ENCODE results near the gene GAB1. TPM values are rescaled to one million over a fixed set of nuclear protein-coding genes. Genes with fewer than 3 reads are reported as not detected.

The GAB1 gene
- total RNA-seq, 1 experiment from 2014 or later: 5.9 TPM

DNA sequence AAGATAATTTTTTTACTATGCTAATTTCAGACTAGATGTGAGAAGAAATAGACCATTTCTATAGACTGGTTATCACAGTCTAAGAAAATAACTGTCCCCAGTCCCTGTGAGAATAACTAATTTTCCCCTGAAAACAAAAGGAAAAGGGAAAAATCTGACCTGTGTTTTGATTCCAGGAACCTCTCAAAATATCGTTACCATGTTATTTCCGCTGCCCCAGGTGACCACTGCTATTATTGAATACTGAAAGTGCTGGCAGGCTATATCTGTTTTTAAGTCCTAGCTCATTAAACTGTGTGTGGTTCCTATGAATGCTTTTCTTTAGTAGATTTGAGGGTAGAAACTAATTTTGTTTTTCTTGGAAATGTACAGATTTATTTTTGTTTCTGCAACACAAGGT, 83.6 kb downstream of the GAB1 start:
- intact Hi-C loops (cut with micrococcal nuclease): no loop called here
- Mint-ChIP-seq H3K9me3 (ENCODE audit: unreplicated experiment) (no peaks in the 10 kb centered on the region), H3K27ac (ENCODE audit: low read depth, unreplicated experiment) (no peak overlapping the region), H3K4me3 (ENCODE audit: unreplicated experiment) (no peak overlapping the region), H3K36me3 (ENCODE audit: insufficient read depth, unreplicated experiment) (peaks cover 2% of the 10 kb centered on the region), H3K27me3 (ENCODE audit: insufficient read depth, unreplicated experiment) (no peaks in the 10 kb centered on the region), H3K4me1 (ENCODE audit: insufficient read depth, unreplicated experiment) (no peaks in the 10 kb centered on the region)
- no peak for DNase-seq (ENCODE audit: unreplicated experiment)
- CTCF ChIA-PET: interaction anchor here (1.0 to 1.4 kb wide), 2 partner anchors 12 to 22 kb away, joined by 3 to 4 read pairs; no protein-coding TSS in a partner anchor
- POLR2A ChIA-PET: interaction anchor here (1.0 kb wide), 1 partner anchor 12 kb away, joined by 3 read pairs; no protein-coding TSS in a partner anchor
- TF ChIP-seq, protein P1, sequence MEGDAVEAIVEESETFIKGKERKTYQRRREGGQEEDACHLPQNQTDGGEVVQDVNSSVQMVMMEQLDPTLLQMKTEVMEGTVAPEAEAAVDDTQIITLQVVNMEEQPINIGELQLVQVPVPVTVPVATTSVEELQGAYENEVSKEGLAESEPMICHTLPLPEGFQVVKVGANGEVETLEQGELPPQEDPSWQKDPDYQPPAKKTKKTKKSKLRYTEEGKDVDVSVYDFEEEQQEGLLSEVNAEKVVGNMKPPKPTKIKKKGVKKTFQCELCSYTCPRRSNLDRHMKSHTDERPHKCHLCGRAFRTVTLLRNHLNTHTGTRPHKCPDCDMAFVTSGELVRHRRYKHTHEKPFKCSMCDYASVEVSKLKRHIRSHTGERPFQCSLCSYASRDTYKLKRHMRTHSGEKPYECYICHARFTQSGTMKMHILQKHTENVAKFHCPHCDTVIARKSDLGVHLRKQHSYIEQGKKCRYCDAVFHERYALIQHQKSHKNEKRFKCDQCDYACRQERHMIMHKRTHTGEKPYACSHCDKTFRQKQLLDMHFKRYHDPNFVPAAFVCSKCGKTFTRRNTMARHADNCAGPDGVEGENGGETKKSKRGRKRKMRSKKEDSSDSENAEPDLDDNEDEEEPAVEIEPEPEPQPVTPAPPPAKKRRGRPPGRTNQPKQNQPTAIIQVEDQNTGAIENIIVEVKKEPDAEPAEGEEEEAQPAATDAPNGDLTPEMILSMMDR (IDR thresholded peaks at IDR 0.05; ENCODE audit: unreplicated experiment): no peak
- no TSS peak for BruUV-seq (replicated peaks)

DNA sequence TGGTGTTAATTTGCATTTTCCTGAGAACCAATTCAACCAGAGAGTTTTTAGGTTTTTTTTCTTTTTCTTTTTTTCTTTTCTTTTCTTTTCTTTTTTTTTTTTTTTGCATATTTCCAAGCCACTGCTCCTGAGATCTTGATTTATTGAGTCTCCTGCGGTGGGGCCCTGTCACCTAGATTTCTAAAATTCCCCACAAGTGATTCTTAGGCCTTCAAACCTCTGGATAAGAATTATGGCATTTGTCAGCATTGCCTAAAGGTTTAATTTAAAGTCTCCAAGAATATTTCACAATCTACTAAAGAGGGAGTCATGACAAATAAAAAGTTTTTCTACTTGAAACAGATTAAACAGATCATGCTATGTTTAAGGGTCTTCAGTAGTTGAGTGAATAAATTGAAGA, 84.9 kb downstream of the GAB1 start:
- H3K4me1 Mint-ChIP-seq (ENCODE audit: insufficient read depth, unreplicated experiment): no peaks in the 10 kb centered on the region
- DNase-seq (ENCODE audit: unreplicated experiment): no peak
- no peaks in the 10 kb centered on the region for H3K36me3 Mint-ChIP-seq (ENCODE audit: insufficient read depth, unreplicated experiment)
- BruUV-seq (replicated peaks): no TSS peak
- no peak overlapping the region for H3K4me3 Mint-ChIP-seq (ENCODE audit: unreplicated experiment)
- intact Hi-C loops (cut with micrococcal nuclease): no loop called here
- POLR2A ChIA-PET: no interaction called here
- TF ChIP-seq, protein P1 (IDR thresholded peaks at IDR 0.05; ENCODE audit: unreplicated experiment): no peak
- CTCF ChIA-PET: interaction anchor here (0.8 kb wide), 1 partner anchor 115 kb away, joined by 5 read pairs; no protein-coding TSS in a partner anchor
- no peaks in the 10 kb centered on the region for H3K9me3 Mint-ChIP-seq (ENCODE audit: unreplicated experiment)
- H3K27me3 Mint-ChIP-seq (ENCODE audit: insufficient read depth, unreplicated experiment): no peaks in the 10 kb centered on the region
- no peak overlapping the region for H3K27ac Mint-ChIP-seq (ENCODE audit: low read depth, unreplicated experiment)

DNA sequence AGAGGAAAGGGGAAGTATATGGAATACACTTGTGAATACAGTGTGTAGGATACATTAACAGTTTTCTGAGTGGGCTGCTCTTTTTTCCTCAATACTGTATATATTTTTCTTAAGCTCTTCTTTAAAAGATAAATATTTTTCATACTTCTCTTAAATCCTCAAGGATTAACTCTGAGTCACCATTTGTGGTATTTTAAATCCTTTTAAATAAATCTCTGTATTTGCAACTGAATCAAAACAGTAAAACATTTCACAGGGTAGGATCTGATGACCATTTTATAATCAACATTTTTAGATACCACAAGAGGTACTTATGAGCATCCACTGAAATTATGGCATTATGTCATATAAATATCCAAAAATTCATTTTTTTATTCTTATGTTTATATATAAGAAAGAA, 87.6 kb downstream of the GAB1 start:
- no TSS peak for BruUV-seq (replicated peaks)
- TF ChIP-seq, protein P1 (IDR thresholded peaks at IDR 0.05; ENCODE audit: unreplicated experiment): no peak
- Mint-ChIP-seq H3K36me3 (ENCODE audit: insufficient read depth, unreplicated experiment) (no peaks in the 10 kb centered on the region), H3K4me1 (ENCODE audit: insufficient read depth, unreplicated experiment) (no peaks in the 10 kb centered on the region), H3K4me3 (ENCODE audit: unreplicated experiment) (no peak overlapping the region), H3K27me3 (ENCODE audit: insufficient read depth, unreplicated experiment) (no peaks in the 10 kb centered on the region), H3K27ac (ENCODE audit: low read depth, unreplicated experiment) (no peak overlapping the region), H3K9me3 (ENCODE audit: unreplicated experiment) (no peaks in the 10 kb centered on the region)
- intact Hi-C loops (cut with micrococcal nuclease): no loop called here
- CTCF ChIA-PET: interaction anchor here (0.7 to 1.1 kb wide), 2 partner anchors 78 to 201 kb away, joined by 3 read pairs; no protein-coding TSS in a partner anchor
- DNase-seq (ENCODE audit: unreplicated experiment): no peak
- POLR2A ChIA-PET: no interaction called here

DNA sequence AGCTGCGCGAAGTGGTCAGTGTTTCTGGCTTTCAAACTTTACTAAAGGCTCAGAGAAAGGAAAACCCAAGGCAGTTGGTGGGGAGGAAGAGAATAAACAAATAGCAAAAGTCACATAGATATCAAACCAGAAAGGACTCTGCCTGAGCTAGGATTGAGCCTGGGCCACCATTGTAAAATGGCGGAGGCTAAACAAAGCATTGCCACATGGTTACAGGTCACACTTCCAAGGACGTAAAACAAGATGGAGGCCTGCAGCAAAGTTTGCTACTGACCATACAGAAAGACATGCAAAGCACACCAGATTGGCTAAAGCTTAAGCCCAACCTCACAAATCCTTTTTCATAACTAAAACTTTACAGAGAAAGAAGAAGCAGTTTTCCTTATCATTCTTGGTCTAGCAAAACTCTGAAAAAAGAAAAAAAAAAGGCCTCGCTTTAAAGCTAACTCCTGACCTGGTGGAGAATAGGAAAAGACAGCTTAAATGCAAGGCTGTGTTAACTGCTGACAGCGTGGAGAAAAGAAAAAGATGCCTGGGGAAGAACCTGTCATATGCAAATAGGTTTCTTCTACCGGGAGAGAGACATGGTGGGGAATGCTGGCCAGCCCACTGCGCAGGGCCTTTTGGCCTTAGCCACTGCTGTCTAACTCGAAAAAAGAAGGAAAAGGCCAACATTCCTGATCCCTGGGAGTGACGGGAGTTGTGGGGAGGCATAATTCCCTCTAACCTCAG, 95.0 kb downstream of the GAB1 start:
- BruUV-seq (replicated peaks): no TSS peak
- peaks cover 7% of the 10 kb centered on the region for H3K9me3 Mint-ChIP-seq (ENCODE audit: unreplicated experiment)
- POLR2A ChIA-PET: interaction anchor here (0.6 to 1.2 kb wide), 2 partner anchors 12 to 1788 kb away, joined by 3 read pairs; no protein-coding TSS in a partner anchor

More for the DNA sequence above, 95.0 kb downstream of the GAB1 start:
- Mint-ChIP-seq H3K4me3 (ENCODE audit: unreplicated experiment) (no peak overlapping the region), H3K27me3 (ENCODE audit: insufficient read depth, unreplicated experiment) (no peaks in the 10 kb centered on the region), H3K36me3 (ENCODE audit: insufficient read depth, unreplicated experiment) (peaks cover 7% of the 10 kb centered on the region), H3K27ac (ENCODE audit: low read depth, unreplicated experiment) (no peak overlapping the region), H3K4me1 (ENCODE audit: insufficient read depth, unreplicated experiment) (no peaks in the 10 kb centered on the region)
- CTCF ChIA-PET: interaction anchor here (1.1 to 2.3 kb wide), 2 partner anchors 30 to 56 kb away, joined by 3 to 5 read pairs; no protein-coding TSS in a partner anchor
- TF ChIP-seq, protein P1 (IDR thresholded peaks at IDR 0.05; ENCODE audit: unreplicated experiment): no peak
- intact Hi-C loops (cut with micrococcal nuclease): no loop called here
- no peak for DNase-seq (ENCODE audit: unreplicated experiment)

Data from MCF 10A (cell line).